ENCODE data around the gene RPL22.

RPL22 gene

GRCh38 chr1:6144647-6145395 is 54.6 kb downstream of the RPL22 start:
- H3K4me1 ChIP-seq (ENCODE audit: insufficient read depth, low read length) = no peaks in the 10 kb centered on the region
- DNase-seq = no peak
- ATAC-seq (ENCODE audit: insufficient read depth, low read depth) = no peak
- H3K27ac ChIP-seq (ENCODE audit: low read length) = no peak overlapping the region
- H3K79me2 ChIP-seq (ENCODE audit: insufficient read depth, low read length) = no peaks in the 10 kb centered on the region
- no peaks in the 10 kb centered on the region for H3K9me3 ChIP-seq (ENCODE audit: insufficient read depth, low read length, severe bottlenecking)
- TF ChIP-seq EZH2 (IDR thresholded peaks at IDR 0.05; ENCODE audit: borderline replicate concordance, low read depth, low read length, severe bottlenecking) (no peak), CTCF (IDR thresholded peaks at IDR 0.05; ENCODE audit: borderline replicate concordance, extremely low read depth, low read length, poor library complexity, severe bottlenecking) (no peak)
- no peak overlapping the region for H3K9ac ChIP-seq (ENCODE audit: low read depth, low read length)
- H3K4me3 ChIP-seq (ENCODE audit: low read depth in 1 of 2, low read length in 2 of 2) = no peak overlapping the region
- H3K4me2 ChIP-seq (ENCODE audit: insufficient read depth, low read length) = no peak overlapping the region
- H2AFZ ChIP-seq (ENCODE audit: low read depth, low read length) = no peak overlapping the region
- no peaks in the 10 kb centered on the region for H3K27me3 ChIP-seq (ENCODE audit: insufficient read depth, low read length, poor library complexity)
- H3K36me3 ChIP-seq (ENCODE audit: insufficient read depth, low read length) = no peaks in the 10 kb centered on the region
- no peaks in the 10 kb centered on the region for H4K20me1 ChIP-seq (ENCODE audit: insufficient read depth, low read length)

GRCh38 chr1:6144175-6144574 is 55.2 kb downstream of the RPL22 start:
- Histone ChIP-seq H3K4me1 (ENCODE audit: insufficient read depth, low read length) (no peaks in the 10 kb centered on the region), H2AFZ (ENCODE audit: low read depth, low read length) (no peak overlapping the region), H3K4me2 (ENCODE audit: insufficient read depth, low read length) (no peak overlapping the region), H3K27ac (ENCODE audit: low read length) (no peak overlapping the region), H3K9me3 (ENCODE audit: insufficient read depth, low read length, severe bottlenecking) (no peaks in the 10 kb centered on the region), H3K79me2 (ENCODE audit: insufficient read depth, low read length) (no peaks in the 10 kb centered on the region), H3K4me3 (ENCODE audit: low read depth in 1 of 2, low read length in 2 of 2) (no peak overlapping the region), H3K27me3 (ENCODE audit: insufficient read depth, low read length, poor library complexity) (no peaks in the 10 kb centered on the region), H3K9ac (ENCODE audit: low read depth, low read length) (no peak overlapping the region), H3K36me3 (ENCODE audit: insufficient read depth, low read length) (no peaks in the 10 kb centered on the region), H4K20me1 (ENCODE audit: insufficient read depth, low read length) (no peaks in the 10 kb centered on the region)
- DNase-seq (no peak), ATAC-seq (ENCODE audit: insufficient read depth, low read depth) (no peak)
- TF ChIP-seq EZH2 (IDR thresholded peaks at IDR 0.05; ENCODE audit: borderline replicate concordance, low read depth, low read length, severe bottlenecking) (no peak), CTCF (IDR thresholded peaks at IDR 0.05; ENCODE audit: borderline replicate concordance, extremely low read depth, low read length, poor library complexity, severe bottlenecking) (no peak)

GRCh38 chr1:6143395-6143794 is 56.0 kb downstream of the RPL22 start:
- no peak for ATAC-seq (ENCODE audit: insufficient read depth, low read depth)
- no peaks in the 10 kb centered on the region for H3K27me3 ChIP-seq (ENCODE audit: insufficient read depth, low read length, poor library complexity)
- DNase-seq = no peak
- H3K79me2 ChIP-seq (ENCODE audit: insufficient read depth, low read length) = no peaks in the 10 kb centered on the region
- no peak overlapping the region for H3K4me2 ChIP-seq (ENCODE audit: insufficient read depth, low read length)
- H3K27ac ChIP-seq (ENCODE audit: low read length) = no peak overlapping the region
- H2AFZ ChIP-seq (ENCODE audit: low read depth, low read length) = no peak overlapping the region
- no peak overlapping the region for H3K4me3 ChIP-seq (ENCODE audit: low read depth in 1 of 2, low read length in 2 of 2)
- no peaks in the 10 kb centered on the region for H3K9me3 ChIP-seq (ENCODE audit: insufficient read depth, low read length, severe bottlenecking)
- TF ChIP-seq EZH2 (IDR thresholded peaks at IDR 0.05; ENCODE audit: borderline replicate concordance, low read depth, low read length, severe bottlenecking) (no peak), CTCF (IDR thresholded peaks at IDR 0.05; ENCODE audit: borderline replicate concordance, extremely low read depth, low read length, poor library complexity, severe bottlenecking) (no peak)
- H4K20me1 ChIP-seq (ENCODE audit: insufficient read depth, low read length) = no peaks in the 10 kb centered on the region
- H3K36me3 ChIP-seq (ENCODE audit: insufficient read depth, low read length) = no peaks in the 10 kb centered on the region
- H3K4me1 ChIP-seq (ENCODE audit: insufficient read depth, low read length) = no peaks in the 10 kb centered on the region
- no peak overlapping the region for H3K9ac ChIP-seq (ENCODE audit: low read depth, low read length)

All from DND-41 (cell line).